ENCODE data around the gene TADA2B. TPM values are rescaled to one million over a fixed set of nuclear protein-coding genes. Genes with fewer than 3 reads are reported as not detected.

Gene TADA2B, protein sequence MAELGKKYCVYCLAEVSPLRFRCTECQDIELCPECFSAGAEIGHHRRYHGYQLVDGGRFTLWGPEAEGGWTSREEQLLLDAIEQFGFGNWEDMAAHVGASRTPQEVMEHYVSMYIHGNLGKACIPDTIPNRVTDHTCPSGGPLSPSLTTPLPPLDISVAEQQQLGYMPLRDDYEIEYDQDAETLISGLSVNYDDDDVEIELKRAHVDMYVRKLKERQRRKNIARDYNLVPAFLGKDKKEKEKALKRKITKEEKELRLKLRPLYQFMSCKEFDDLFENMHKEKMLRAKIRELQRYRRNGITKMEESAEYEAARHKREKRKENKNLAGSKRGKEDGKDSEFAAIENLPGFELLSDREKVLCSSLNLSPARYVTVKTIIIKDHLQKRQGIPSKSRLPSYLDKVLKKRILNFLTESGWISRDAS
- 10 to 100 TPM; 20.9 to 23.1 (median 22.2) TPM for polyA plus RNA-seq (ENCODE audit: insufficient read length in 4 of 4)

DNA sequence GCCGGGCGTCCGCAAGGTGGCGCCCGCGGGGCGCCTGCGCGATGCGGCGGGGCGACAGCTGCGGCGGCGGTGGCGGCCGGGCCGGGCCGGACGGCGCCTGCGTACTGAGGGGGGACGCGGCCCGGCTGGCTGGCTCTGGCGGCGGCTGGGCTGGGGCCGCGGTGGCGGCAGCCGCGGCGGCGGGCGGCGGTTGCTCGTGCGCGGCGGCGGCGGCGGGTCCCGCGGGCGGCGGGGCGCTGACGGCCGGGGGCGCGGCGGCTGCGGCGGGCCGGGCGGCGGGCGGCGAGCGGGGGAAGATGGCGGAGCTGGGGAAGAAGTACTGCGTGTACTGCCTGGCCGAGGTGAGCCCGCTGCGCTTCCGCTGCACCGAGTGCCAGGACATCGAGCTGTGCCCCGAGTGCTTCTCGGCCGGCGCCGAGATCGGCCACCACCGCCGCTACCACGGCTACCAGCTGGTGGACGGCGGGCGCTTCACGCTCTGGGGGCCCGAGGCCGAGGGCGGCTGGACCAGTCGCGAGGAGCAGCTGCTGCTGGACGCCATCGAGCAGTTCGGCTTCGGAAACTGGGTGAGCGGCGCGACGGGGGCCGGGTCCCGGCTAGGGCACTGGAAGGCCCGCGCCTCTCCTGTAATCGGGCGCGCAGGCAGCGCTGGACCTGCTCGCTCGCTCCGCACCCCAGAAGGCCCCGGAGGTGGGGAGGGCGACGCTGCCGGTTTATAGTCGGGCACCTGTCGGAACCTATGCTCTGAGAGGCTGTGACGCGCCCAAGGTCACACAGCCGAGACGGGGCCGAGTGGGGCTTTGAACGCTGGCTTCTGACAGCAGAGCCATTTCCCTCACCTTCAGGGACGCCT is at the start of gene TADA2B:
Gene TADA2B (plus strand): TSS at position 89 of the 853 bp plus-strand sequence. CDS start 208 bp downstream, at position 297.
- no peak for DNase-seq (ENCODE audit: low read depth in 4 of 4, low spot score in 3 of 4)

GRCh38 chr4:6996481-6996880 is 46.7 kb upstream of the TADA2B start:
- no peak for DNase-seq (ENCODE audit: low read depth in 4 of 4, low spot score in 3 of 4)

DNA sequence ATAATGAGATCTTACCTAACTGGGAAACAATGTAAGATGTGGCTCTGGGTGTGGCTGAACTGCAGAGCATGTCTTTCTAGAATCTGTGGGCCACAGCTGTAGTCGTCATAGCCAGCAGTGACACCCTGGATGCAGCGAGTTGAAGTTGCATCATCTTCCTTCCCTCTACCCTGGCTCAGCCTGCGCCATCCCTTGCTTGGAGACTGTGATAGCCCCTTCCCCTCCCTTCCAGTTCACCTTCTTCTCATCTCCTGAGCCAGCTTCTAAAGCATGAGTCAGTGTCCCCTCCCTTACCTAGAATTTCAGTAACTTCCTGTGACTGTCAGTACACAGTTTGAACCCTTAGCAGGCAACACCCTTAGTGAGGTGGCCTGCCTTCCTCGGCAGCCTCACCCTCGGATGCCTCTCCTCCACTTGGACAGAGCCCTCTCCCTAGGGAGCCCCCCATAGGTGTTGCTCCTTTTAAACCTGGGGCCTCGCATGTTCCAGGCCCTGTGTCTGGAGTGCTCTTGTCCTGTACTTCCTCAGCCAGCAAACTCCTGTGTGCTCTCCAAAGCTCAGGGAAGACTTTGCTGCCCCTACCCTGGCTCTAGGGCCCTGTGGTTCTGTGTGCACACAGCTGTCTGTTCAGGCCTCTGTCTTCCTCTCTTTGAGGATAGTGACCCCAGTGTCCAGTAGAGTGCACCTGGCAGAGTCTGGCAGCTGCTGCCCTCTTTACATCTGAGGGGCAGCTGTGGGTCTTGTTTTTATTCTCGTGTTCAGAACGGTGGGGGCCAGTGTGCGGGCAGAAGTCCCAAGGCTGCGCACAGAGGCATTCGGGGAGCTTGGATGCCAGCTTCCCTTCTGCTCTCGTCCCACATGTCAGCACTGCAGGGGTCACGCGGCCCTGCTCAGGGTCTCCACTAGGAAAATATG is 43.7 kb upstream of the TADA2B start:
- DNase-seq (ENCODE audit: low read depth in 4 of 4, low spot score in 3 of 4) = no peak

DNA sequence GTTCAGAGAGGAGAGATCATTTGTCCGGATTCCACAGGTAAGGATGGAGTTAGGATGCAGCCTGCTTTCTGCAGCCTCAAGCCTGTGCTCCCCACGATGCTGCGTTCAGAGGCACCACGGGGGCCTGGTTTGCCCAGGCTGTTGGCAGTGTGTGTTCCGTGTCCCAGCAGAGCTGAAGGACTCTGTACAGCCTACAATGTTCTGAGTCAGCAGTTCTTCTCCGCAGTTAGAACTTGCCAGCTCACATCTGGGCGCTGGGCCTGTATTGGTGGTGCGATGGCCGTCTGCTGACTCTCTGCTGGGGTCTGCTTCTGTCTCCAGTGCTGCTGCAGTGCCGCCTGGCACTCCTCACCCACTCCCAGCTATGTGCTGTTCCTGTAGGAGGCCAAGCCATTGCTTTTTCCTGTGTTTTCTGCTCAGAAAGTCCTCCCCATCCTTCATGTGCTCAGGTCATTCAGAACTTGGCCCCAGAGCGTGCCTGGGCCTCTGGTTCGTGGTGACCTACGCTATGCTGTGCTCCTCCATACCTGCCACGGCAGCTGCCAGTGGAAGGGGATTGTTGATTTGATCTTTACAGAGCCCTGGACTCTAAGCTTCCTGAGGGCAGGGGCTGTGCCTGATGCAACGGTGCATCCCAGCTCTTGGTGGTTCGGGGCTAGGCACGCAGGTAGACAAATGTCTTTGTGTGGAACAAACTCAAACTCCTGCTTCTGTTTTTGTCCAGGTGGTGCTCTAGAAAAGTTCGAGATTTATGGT is 42.6 kb upstream of the TADA2B start:
- no peak for DNase-seq (ENCODE audit: low read depth in 4 of 4, low spot score in 3 of 4)

DNA sequence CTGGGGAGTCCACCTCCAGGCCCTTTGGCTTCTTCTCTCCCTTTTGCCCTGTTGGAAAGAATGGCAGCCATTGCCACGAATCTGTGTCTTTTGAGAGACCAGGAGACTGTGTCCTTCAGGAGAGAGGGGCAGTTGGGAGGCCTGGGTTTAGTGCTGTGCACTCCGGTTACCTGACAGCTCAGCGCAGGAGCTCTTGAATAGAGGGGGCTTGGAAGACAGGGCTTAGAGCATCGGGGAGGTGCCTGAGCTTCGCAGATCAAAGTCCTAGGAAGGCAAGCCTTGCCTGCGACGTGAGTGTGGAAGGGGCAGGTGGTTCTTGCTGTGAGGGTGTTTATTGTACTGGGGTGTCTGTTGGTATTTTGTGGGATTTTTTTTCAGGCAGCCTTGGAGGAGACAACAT is 41.9 kb upstream of the TADA2B start:
- DNase-seq (ENCODE audit: low read depth in 4 of 4, low spot score in 3 of 4) = no peak

- no peak for DNase-seq (ENCODE audit: low read depth in 4 of 4, low spot score in 3 of 4)
These were observed 40.8 kb upstream of the TADA2B start for GRCh38 chr4:7002336-7002735.

GRCh38 chr4:7003176-7003878 is 39.8 kb upstream of the TADA2B start:
- DNase-seq (ENCODE audit: low read depth in 4 of 4, low spot score in 3 of 4) = no peak

- no peak for DNase-seq (ENCODE audit: low read depth in 4 of 4, low spot score in 3 of 4)
These were observed 39.3 kb upstream of the TADA2B start for GRCh38 chr4:7003879-7004240.

GRCh38 chr4:7004331-7004730 is 38.8 kb upstream of the TADA2B start:
- no peak for DNase-seq (ENCODE audit: low read depth in 4 of 4, low spot score in 3 of 4)

DNA sequence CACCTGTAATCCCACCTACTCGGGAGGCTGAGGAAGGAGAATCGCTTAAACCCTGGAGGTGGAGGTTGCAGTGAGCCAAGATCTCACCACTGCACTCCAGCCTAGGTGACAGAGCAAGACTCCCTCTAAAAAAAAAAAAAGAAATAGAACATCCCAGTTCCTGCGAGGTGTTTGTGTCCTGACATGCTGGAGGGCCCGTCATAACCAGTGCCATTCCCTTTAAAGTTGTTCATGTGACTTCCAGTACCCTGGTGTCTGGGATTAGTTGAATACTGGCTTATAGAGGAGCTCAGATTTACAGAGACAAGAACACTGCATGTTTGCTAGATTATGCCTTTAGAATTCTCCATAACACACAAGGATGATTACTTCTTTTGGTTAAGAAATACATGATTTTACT is 37.6 kb upstream of the TADA2B start:
- DNase-seq (ENCODE audit: low read depth in 4 of 4, low spot score in 3 of 4) = no peak

DNA sequence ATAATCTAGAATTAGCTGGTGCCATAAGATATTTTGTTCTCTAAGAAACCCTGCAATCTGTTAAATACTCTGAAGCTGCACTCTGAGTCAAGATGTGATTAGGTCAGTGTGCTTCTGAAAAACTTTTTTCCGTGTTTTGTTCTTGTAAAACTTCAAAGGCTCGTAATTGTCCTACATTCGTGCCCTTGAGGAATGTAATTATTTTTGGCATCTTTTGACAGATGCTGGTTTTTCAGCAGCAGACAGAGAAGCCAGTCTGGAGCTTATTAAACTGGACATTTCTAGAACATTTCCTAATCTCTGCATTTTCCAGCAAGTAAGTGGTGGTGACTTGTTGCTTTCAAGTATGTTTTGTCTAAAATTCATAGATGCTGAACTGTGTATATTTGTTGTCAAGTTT is 36.8 kb upstream of the TADA2B start:
- no peak for DNase-seq (ENCODE audit: low read depth in 4 of 4, low spot score in 3 of 4)

DNA sequence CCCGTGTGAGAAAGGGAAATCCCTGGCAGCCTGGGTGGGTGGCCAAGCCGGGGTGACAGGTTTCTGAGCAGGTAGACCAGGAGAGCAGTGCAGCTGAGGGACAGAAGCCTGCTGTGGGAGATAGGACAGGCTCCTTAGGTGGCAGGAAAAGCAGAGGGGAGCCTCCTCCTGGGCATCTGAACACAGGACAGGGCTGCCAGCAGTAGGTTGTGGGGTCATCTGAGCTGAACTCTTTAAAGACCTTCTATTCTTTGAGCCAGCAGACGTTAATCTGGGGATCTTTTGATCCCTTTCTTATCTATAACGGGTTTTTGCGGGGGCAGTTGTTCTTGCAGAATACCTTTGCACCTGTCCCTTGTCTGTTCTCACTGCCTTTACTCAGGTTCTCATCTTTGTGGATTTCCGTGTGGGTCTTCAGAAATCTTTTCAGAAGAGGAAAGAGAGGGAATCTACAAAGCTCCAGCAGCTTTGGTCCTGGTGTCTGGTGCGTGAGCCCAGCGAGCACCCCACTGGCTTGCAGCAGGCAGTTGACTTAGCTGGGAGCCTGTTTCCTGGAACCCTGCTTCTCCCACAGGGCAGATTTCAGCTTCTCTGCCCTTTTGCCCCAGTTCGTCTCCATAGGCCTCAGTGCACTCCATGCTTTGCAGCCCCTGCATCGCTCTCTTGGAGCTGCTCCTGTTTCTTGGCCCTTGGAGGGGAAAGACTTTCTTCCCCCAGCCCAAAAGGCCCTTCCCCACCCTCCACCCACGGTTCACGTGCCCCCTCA is 35.8 kb upstream of the TADA2B start:
- DNase-seq (ENCODE audit: low read depth in 4 of 4, low spot score in 3 of 4) = no peak

GRCh38 chr4:7007944-7008343 is 35.2 kb upstream of the TADA2B start:
- DNase-seq (ENCODE audit: low read depth in 4 of 4, low spot score in 3 of 4) = no peak

DNA sequence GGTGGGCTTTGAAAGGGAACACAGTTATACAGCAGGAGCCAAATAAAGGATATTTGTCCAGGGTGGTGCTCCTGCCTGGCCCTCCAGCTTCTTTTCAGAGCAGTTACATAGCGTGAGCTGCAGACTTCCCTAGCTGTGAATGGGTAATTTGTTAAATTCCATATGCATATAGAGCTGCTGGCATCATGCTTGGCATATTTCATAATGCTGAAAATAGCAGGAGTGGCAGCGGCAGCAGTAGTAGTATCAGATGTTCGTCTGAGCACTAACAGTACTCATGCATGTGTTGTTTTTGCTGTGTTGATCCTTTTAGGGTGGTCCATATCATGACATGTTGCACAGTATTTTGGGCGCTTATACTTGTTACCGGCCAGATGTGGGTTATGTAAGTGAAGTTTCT is 33.6 kb upstream of the TADA2B start:
- no peak for DNase-seq (ENCODE audit: low read depth in 4 of 4, low spot score in 3 of 4)

DNA sequence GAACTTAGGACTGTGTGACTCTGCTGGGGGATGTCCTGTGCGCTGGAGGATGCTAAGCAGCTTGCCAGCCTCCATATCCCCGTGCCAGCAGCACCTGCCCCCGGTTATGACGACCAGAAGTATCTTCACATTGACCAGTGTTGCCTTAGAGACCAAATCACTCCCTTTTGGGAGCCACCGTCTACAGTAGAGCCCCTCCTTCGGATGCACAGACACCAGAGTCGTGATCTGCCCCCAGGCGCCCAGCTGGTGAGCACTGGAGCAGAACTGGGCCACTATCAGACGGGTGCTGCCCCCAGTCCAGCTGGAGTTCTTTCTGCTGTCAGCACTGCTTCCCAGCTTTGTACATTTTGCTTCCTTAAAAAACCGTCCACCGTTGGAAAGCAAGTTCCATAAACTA is 30.0 kb upstream of the TADA2B start:
- no peak for DNase-seq (ENCODE audit: low read depth in 4 of 4, low spot score in 3 of 4)

GRCh38 chr4:7014815-7015214 is 28.4 kb upstream of the TADA2B start:
- no peak for DNase-seq (ENCODE audit: low read depth in 4 of 4, low spot score in 3 of 4)

GRCh38 chr4:7015383-7016035 is 27.7 kb upstream of the TADA2B start:
- no peak for DNase-seq (ENCODE audit: low read depth in 4 of 4, low spot score in 3 of 4)

GRCh38 chr4:7016086-7016485 is 27.1 kb upstream of the TADA2B start:
- no peak for DNase-seq (ENCODE audit: low read depth in 4 of 4, low spot score in 3 of 4)

Data from right renal pelvis (tissue), 4 donors.